ENCODE results near the gene OSBPL5.

GRCh38 chr11:3109434-3109833 lies 55.7 kb downstream of the OSBPL5 start:
- TF ChIP-seq POLR2A (IDR thresholded peaks at IDR 0.05) (no peak), CTCF (IDR thresholded peaks at IDR 0.05) (no peak)

Measured in heart left ventricle (tissue), 13 donors.